AG20443 (cell line): ENCODE results near the gene GNB3.
A peak's percentile ranks its signal among the peaks of the same experiment; 100 is the strongest.

Experiments used
- DNase-seq: peaks from one replicate; pipeline ENCODE4 v3.0.0; 2012; ENCODE audit warnings: low spot score, mixed read lengths

Gene GNB3

DNA sequence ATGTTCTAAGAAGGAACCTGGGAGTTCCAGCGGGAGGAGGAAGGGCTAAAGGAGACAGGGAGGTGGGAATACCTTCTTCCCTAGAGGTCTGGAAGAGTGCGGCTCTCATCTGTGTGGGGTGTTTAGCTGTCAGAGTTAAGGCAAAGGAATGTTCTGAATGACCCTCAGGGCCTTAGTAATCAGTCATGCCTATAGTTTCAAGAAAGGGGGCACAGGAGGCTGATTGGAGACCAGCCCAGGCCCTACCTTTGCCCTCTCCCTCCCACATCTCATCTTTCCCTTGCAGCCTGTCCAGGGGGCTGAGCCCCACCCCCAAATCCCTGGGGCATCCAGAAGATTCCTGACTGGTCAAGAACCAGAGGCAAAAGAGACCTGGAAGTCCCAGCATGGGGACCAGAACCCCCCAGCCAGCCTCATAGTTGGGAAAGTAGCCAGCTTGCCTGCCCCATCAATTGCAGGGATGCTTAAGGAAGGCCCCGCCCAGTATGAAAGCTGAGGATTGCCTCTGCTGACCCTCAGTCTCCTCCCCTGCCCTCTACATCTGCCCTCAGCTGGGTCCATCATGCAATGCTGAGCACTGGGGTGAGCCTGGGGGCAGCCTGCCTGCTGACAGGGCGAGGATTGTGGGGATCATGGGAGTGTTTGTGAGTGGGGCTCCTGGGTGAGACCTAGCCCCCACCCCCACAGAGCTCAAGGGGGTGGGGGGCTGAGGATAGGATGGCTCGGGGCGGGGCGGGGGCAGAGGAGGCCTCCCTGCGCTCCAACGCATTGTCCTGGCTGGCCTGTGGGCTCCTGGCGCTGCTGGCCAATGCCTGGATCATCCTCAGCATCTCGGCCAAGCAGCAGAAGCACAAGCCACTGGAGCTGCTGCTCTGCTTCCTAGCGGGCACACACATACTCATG, 17.3 kb upstream of the GNB3 start:
- no peak for DNase-seq

DNA sequence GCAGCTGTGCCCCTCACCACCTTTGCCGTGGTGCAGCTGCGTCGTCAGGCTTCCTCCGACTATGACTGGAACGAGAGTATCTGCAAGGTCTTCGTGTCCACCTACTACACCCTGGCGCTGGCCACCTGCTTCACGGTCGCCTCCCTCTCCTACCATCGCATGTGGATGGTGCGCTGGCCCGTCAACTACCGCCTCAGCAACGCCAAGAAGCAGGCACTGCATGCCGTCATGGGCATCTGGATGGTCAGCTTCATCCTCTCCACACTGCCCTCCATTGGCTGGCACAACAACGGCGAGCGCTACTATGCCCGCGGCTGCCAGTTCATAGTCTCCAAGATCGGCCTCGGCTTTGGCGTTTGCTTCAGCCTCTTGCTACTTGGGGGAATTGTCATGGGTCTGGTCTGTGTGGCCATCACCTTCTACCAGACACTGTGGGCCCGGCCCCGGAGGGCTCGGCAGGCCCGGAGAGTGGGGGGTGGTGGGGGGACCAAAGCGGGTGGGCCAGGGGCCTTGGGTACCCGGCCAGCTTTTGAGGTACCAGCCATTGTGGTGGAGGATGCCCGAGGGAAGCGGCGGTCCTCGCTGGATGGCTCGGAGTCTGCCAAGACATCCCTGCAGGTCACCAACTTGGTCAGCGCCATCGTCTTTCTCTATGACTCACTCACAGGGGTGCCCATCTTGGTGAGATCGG, 16.5 kb upstream of the GNB3 start:
- DNase-seq, result no peak

DNA sequence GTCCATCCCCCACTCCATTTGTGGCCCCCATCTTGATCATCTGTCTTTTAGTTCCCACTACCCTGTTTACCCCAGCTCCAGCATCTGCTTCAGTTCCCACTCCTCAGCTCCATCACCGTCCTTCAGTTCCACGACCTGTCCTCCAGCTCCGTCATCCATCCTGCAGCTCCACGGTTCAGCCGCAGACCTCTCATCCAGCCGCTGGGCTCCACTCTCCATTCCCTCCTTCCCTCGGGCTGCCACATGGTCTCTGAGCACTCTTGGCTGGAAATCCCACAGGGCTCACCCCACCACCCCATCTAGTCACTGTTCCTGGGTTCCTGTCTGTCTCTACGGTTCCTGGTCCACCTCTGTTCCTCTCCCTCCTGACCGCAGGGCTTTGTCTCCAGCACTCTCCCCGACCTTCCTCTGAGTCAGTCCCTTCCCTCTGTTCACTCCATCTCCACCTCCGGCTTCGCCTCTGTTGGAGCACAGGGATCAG, 15.8 kb upstream of the GNB3 start:
- peak; percentile 48 for DNase-seq

DNA sequence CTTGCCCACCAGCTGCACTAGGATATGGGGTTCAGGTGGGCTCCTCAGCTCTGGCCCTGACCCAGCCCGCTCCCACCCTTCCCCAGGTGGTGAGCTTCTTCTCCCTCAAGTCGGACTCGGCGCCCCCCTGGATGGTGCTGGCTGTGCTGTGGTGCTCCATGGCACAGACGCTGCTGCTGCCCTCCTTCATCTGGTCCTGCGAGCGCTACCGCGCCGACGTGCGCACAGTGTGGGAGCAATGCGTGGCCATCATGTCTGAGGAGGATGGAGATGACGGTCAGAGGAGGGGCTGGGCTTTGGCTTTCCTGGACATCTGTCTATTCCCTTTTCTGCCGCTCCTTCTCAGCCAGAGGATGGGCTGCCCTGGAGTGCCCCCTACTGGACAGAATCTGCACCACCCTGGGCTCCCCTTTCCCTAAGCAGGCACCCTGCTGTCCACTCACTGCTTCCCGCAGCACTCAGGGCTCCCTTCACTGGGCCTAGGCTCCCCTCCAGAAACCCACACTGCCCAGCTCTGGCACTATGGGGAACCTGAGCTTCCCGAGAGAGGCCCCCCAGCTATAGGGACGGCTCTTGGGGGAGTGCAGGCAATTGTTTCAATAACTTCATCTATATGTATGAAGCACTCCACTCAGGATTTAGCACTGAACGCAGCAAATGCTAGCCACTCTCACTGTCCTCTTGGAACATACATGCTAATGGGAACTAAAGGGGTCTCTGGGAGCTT, 15.2 kb upstream of the GNB3 start:
- DNase-seq, result peak; percentile 93

DNA sequence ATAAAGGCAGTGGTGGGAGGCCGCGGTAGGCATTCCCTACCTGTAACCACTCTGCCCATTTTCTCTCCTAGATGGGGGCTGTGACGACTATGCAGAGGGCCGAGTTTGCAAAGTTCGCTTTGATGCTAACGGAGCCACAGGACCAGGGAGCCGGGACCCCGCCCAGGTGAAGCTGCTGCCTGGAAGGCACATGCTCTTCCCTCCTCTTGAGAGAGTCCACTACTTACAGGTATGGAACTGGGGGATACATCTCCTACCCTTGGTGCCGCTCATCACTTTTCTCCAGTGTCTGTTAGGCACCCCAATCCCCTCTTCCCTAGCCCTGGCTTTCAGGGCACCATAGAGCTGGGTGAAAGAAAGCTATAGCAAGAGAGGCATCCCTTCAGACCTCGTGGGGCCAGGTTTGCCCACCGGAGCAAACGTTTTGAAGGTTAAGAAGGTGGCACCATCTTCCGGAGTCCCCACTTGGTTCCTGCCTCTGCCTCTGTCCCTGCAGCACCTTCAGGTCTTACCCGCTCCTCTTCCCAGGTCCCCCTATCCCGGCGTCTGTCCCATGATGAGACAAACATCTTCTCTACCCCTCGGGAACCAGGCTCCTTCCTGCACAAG, 14.5 kb upstream of the GNB3 start:
- no peak for DNase-seq

DNA sequence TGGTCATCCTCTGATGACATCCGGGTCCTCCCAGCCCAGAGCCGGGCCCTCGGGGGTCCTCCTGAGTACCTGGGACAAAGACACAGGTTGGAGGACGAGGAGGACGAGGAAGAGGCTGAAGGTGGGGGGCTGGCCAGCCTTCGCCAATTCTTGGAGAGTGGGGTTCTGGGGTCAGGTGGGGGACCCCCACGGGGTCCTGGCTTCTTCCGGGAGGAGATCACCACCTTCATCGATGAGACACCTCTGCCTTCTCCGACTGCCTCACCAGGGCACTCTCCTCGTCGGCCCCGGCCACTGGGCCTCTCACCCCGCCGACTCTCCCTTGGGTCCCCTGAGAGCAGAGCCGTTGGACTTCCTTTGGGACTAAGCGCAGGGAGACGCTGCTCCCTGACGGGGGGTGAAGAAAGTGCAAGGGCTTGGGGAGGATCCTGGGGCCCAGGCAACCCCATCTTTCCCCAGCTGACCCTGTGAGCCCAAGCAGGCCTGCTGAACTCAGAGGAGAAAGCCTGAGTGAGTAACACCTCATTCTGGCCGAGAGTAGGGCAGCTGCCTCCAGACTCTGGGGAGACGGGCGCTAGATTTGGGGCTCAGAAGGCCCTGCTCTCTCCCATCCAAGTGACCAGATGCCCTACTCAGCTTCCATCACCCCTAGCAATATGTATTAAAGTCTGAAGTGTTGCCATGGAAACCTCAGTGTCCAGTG, 13.8 kb upstream of the GNB3 start:
- no peak for DNase-seq

DNA sequence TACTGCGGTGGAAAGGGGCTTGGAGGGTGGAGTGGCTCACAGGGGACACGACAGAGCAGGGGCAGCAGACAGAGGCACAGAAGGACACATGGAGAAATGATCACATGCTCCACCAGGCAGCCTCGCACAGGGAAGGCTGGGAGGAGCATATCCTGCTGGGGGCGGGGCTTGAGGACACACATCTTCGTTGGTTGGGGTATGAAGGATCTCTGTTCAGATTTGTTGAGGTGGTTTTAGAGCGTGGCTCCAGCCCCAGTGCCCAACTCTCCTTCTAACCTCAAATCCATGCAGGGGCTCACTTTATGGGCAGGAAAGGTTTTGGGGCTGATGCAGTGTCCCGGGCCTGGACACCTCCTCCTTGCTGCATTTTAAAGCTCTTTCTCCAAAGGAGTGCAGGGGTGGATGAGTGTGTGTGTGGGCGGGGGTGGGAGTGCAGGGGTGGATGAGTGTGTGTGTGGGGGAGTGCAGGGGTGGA, 13.3 kb upstream of the GNB3 start:
- peak; percentile 93 for DNase-seq

DNA sequence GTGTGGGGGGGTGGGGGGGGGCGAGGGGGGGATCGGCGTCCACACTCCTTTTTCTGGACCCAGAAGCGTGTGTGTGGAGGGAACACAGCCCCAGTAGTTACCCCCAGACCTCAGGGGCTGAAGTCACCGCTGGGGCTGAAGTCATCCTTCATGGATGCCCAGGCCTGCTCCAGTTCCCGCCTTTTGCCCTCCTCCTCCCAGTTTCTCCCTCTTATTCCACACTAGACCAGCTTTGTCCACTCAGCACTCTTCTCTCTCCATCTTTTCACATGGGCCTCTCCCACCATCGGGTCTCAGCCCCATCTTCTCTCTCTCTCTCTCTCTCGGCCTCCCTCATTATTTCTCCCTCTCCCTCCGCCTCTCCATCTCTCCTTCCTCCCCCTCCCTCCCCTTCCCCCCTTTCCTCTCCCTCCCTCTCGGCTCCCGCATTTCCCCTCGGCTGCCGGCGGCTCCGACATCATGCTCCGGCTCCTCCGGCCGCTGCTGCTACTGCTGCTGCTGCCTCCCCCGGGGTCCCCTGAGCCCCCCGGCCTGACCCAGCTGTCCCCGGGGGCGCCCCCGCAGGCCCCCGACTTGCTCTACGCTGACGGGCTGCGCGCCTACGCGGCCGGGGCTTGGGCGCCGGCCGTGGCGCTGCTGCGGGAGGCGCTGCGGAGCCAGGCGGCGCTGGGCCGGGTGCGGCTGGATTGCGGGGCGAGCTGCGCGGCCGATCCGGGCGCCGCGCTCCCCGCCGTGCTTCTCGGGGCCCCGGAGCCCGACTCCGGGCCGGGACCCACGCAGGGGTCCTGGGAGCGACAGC, 12.5 kb upstream of the GNB3 start, which contains the start of gene P3H3:
Gene P3H3, plus strand, starts transcription at position 426 of the 799 bp plus-strand sequence. Its CDS starts 34 bp downstream, at position 460.
- DNase-seq, result peak; percentile 69

DNA sequence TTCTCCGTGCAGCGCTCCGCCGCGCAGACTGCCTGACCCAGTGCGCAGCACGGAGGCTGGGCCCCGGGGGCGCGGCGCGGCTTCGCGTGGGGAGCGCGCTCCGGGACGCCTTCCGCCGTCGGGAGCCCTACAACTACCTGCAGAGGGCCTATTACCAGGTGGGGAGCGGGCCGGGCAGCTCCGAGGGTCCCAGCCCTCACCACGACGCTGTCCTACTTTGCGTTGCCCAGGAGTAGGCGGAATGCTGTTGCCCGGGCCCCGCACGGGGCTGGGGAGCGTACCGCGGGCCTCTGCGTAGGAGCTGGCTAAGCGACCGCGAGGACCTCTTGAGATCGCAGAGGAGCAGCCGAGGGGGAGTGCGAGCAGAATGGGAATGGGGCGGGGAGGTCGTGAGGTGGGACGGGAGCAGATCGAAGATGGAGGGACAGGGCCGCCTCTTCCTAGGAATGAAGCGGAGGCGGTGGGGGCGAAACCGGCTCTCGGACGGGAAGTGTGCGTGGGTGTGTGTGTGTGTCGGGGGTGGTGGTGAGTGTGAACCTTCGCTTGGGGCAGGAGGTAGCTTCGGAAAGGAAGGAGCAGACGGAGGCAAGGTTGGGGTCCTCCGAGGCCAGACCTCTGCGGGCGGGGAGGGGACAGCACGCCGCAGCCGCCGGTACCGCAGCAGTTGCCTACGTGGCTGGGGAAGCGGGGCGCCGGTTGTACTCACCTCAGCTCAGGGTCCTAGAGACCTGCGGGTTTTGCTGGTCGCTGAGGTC, 11.8 kb upstream of the GNB3 start:
- DNase-seq, result peak; percentile 80

DNA sequence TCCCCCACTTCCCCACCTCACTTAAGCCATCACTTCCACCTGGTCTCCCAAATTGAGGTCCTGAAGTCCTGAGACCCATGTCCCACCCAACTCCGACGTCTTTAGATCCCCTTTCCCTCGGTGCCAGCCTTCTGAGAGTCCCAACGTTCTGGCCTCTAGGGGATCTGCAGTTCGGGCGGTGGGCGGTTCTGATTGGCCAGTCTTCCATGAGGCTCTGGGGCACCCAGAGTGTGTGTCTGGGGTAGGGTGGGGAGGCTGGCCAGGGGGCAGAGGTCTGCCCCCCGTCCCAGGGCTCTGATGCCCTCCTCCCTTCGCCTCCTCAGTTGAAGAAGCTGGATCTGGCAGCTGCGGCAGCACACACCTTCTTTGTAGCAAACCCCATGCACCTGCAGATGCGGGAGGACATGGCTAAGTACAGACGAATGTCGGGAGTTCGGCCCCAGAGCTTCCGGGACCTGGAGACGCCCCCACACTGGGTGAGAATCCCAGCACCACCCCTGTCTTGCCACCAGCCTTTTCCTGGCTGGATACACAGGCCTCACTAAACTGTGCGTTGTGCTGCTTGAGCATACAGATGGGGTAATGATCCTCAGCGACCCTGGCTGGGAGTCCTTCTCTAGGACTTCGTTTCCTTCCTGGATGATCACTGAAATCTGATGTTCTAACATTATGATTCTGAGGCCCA, 11.0 kb upstream of the GNB3 start:
- DNase-seq, result no peak

DNA sequence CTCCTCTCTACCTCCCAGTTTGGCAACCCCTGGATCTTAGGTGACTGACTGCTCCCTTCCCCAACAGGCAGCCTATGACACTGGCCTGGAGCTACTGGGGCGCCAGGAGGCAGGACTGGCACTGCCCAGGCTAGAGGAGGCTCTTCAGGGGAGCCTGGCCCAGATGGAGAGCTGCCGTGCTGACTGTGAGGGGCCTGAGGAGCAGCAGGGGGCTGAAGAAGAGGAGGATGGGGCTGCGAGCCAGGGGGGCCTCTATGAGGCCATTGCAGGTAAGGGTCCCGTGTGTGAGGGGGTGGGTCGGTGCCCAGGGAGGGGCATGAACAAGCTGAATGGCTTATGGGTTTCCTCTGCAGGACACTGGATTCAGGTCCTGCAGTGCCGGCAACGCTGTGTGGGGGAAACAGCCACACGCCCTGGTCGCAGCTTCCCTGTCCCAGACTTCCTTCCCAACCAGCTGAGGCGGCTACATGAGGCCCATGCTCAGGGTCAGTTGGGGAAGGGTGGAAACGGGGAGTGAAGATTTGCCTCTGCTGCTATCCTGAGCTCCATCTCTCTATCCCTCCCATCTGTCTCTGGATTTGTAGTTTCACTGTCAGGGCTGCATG, 10.3 kb upstream of the GNB3 start:
- DNase-seq, result no peak

DNA sequence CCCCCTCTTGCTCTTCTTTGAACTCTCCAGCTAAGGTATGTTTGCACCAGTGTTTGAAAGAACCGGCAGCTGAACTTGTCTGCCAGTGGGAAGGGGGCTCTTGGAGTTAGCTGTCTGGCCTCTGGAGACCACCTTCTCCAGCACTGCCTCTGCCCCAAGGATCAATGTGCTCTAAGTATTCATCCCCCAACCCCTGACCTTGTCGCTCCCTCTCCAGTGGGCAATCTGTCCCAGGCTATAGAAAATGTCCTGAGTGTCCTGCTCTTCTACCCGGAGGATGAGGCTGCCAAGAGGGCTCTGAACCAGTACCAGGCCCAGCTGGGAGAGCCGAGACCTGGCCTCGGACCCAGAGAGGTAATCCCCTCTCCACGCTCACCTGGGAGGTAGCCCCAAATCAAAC, 9.7 kb upstream of the GNB3 start:
- DNase-seq, result no peak

DNA sequence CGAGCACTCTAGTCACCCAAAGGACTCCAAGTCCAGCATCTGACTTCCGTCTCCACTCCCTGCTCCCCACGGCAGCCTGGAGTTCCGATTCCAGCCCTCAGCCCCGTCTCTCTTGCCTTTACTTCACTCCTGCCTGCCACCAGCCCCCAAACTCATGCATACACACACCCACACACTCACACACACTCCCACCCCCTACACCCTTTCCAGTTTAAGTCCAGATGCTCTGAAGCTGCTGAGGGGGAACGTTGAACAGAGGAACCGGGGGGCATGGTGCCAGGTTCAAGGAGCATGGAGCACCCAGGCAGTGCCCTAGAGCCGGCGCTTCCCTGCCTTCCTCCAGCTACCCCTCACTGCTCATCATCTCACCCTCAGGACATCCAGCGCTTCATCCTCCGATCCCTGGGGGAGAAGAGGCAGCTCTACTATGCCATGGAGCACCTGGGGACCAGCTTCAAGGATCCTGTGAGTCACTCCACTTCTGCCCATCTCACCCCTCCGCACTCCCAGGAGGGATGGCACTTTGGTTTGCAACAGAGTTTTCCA, 9.2 kb upstream of the GNB3 start:
- no peak for DNase-seq

DNA sequence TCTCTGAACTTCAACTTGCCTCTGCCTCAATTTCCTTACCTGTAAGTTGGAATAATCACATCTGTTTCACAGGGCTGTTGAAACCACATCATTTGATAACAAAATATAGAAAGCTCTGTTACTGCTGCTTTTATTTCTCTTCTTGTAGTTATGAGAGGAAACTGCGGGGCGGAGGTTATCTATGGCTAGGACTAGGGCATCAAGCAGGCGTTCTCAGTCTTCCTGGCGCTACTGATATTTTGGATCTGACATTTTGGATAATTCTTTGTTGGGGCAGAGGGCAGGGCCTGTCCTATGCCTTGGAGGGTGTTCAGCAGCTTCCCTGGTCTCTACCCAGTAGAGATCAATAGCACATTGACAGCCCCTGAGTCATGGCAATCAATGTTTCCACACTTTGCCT, 8.6 kb upstream of the GNB3 start:
- no peak for DNase-seq

DNA sequence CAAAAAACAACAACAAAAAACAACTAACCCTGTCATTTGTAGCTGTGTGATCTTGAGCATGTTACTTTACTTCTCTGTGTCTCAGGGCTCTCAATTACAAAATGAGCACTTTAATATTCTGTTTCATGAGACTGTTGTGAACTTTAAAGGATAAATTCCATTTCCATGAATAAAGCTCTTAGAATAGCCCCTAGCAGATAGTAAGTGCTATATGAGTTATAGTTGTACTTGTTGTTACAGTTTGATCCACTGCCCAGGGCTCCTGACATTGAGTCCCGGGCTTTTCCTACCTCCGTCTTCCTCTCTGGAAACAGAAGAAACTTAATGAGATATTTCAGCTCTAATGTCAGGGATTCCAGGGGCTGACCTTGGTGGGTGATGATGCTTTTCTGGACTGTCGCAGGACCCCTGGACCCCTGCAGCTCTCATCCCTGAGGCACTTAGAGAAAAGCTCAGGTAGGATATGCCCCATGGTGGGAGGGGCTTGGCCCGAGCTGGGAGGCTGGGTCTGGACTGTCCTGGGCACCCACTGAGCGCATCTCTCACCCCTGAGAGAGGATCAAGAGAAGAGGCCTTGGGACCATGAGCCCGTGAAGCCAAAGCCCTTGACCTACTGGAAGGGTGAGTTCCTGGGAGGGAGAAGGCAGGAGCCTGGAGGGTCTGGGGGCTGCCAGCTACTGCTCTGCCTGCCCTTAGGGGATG, 7.4 kb upstream of the GNB3 start:
- no peak for DNase-seq

DNA sequence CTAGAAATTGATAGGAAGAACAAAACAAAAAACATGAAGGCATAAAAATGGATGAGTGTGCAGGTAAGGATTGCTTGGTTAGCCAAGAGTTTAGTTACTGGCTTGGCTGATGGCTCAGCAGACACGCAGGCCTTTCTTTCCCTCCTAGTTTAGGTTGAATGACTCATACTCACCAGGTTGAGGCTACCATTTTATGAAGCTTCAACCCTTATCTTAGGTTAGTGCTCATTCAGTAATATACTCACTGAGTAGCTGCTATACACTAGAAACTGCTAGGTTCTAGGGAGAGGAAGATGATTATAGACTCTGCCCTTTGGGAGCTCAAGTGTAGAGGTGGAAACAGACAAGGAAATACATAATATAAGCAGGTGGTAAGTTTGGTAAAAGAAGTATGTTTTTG, 6.5 kb upstream of the GNB3 start:
- no peak for DNase-seq

DNA sequence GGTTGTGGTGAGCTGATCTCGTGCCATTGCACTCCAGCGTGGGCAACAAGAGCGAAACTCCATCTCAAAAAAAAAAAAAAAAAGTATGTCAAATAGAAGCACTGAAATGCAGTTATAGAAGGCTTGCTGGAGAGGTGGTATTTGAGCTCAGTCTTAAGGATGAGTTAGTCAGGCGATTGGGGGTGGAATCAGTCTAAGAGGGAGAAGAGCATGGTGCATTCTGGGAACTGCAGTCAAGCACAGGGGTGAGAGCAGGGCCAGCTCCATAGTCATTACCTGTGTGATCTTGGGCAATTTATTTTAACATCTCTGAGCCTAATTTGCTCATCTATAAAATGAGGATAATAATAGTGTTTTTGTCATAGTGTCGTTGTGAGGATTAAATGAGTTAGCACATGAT, 5.9 kb upstream of the GNB3 start:
- no peak for DNase-seq

DNA sequence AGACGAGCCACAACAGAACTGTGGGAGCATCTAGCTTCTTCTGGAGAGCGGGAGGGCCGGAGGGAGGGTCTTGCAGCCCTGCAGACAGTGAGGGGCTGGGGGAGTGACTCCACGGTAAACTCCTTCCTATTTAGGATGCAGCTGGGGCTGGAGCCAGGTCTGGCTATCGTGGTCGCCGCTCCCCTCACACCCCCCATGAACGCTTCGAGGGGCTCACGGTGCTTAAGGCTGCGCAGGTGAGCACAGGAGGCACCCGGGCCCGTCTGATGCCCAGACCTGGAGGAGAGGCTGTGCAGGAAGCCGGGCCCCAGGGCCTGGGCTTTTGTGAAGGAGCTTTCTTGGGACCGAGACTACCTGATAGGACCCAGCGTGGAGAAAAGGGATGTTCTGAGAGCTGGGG, 3.9 kb upstream of the GNB3 start:
- DNase-seq, result no peak
